GM12864 (cell line): ENCODE measurements around the gene RSF1.

Experiments
- DNase-seq: peaks from one replicate; pipeline ENCODE4 v3.0.0-alpha.2; 2011; ENCODE audit warnings: low read depth
- H3K4me3 ChIP-seq: 2 replicates; pipeline ENCODE4 v1.5.1; 2011; ENCODE audit warnings: mild to moderate bottlenecking, low read depth, low read length, control low read depth
- CTCF ChIP-seq: IDR thresholded peaks from 2 replicates; pipeline ENCODE4 v1.5.1; 2011; ENCODE audit warnings: low read depth, mild to moderate bottlenecking, moderate library complexity, low read length, control low read depth, inconsistent platforms; ENCODE audit errors: missing control alignments

Gene RSF1

GRCh38 chr11:77752516-77752915 lies 68.0 kb downstream of the RSF1 start:
- no peak for DNase-seq
- no peak for TF ChIP-seq CTCF
- no peak overlapping the region for H3K4me3 ChIP-seq

DNA sequence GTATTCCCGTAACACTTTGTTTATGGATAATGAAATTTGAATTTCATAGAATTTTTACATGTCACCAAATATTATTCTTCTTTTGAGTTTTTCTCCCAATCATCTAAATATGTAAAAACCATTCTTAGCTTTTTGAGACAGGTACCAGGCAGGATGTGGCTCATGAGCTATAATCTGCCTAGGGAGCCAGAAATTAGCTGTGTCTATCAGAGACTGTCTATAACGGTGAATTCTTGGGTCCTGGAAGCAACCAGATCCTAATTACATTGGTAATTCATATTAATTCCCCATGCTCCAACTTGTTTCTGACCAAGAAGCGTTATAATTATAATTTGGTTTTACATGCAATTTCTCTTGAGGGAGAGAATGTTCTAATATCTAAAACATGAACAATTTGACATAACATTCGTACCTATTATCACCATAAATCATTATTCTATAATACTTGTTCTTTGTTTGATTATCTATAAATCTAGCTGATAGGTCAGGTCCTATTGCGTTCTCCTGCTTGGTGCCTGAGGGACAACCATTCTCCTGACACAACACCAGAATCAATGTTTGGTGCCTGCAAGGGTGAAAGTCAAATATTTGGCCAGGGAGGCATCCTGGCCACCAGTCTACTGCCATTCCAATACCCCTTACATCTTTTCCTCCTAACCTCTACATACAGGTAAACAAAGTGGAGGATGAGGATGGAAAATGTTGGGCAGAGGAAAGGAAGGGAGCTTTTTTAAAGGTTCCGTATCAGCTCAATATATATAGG lies 69.9 kb downstream of the RSF1 start:
- no peak for TF ChIP-seq CTCF
- H3K4me3 ChIP-seq, result no peak overlapping the region
- no peak for DNase-seq

GRCh38 chr11:77749232-77749631 lies 71.3 kb downstream of the RSF1 start:
- no peak for TF ChIP-seq CTCF
- no peak overlapping the region for H3K4me3 ChIP-seq
- DNase-seq, result no peak

DNA sequence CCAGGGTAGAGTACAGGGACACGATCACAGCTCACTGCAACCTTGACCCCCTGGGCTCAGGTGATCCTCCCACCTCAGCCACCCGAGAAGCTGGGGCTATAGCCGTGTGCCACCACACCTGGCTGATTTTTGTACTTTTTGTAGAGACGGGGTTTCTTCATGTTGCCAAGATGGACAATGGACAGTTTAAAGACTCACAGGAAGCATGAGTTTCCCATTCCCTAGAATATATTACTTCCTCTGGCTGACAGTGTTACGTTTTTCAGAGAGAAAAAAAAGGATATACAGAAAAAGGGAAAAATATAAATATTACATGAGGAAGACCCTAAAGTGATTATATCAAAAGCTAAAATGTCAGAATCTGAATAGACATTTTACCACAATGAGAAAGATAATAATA lies 72.3 kb downstream of the RSF1 start:
- no peak for TF ChIP-seq CTCF
- H3K4me3 ChIP-seq, result no peak overlapping the region
- no peak for DNase-seq

- H3K4me3 ChIP-seq, result no peak overlapping the region
- TF ChIP-seq CTCF, result no peak
- DNase-seq, result no peak
These were observed 73.0 kb downstream of the RSF1 start for GRCh38 chr11:77747381-77747969.

- DNase-seq, result no peak
- TF ChIP-seq CTCF, result no peak
- no peak overlapping the region for H3K4me3 ChIP-seq
These were observed 84.0 kb downstream of the RSF1 start for GRCh38 chr11:77736473-77736872.

- no peak for DNase-seq
- no peak for TF ChIP-seq CTCF
- no peak overlapping the region for H3K4me3 ChIP-seq
These were observed 85.6 kb downstream of the RSF1 start for GRCh38 chr11:77734890-77735289.
